Panc1 (cell line): ENCODE data around the gene VAC14. TPM values are rescaled to one million over a fixed set of nuclear protein-coding genes. Genes with fewer than 3 reads are reported as not detected.

Experiments
- ATAC-seq: fragments of 200-7000 bp; cut with Tn5 transposase; 2 replicates; pipeline ENCODE4 v1.9.1; 2020; ENCODE audit warnings: mild to moderate bottlenecking, moderate library complexity
- BruUV-seq: library from RNA; stranded (reverse); fragments of 400-500 nt; replicated peaks from 2 replicates; lab custom pipeline; 2021; lab: Mats Ljungman, UMichigan
- CTCF ChIA-PET: fragments of 300-600 bp; sonication (Branson Sonifier 250); formaldehyde crosslinking; loops from one replicate; lab custom pipeline; 2022; ENCODE audit warnings: antibody characterized with exemption; lab: Charles Lee
- POLR2A ChIA-PET: fragments of 300-600 bp; sonication (Branson Sonifier 250); formaldehyde crosslinking; loops from one replicate; lab custom pipeline; 2022; ENCODE audit warnings: antibody characterized with exemption; lab: Charles Lee
- DNase-seq: peaks from one replicate; pipeline ENCODE4 v3.0.0-alpha.2; 2010; ENCODE audit warnings: low read depth, low spot score
- H3K27ac ChIP-seq: 2 replicates; pipeline ENCODE4 v1.5.1; 2011; ENCODE audit warnings: mild to moderate bottlenecking, low read length, inconsistent platforms
- H3K27me3 ChIP-seq: fragments of 200-500 bp; sonication (Bioruptor generic); 2 replicates; pipeline ENCODE4 v1.6.0; 2014; ENCODE audit warnings: low read length, inconsistent platforms; ENCODE audit not compliant: control insufficient read depth, insufficient read depth
- H3K36me3 ChIP-seq: fragments of 200-500 bp; sonication (Bioruptor generic); 2 replicates; pipeline ENCODE4 v1.5.1; 2014; ENCODE audit warnings: inconsistent platforms, mild to moderate bottlenecking, low read length, moderate library complexity; ENCODE audit not compliant: control insufficient read depth, insufficient read depth
- H3K4me1 ChIP-seq: 2 replicates; pipeline ENCODE4 v1.5.1; 2011; ENCODE audit warnings: inconsistent platforms, mild to moderate bottlenecking, low read length, moderate library complexity; ENCODE audit not compliant: control insufficient read depth, insufficient read depth
- H3K4me3 ChIP-seq, 2 experiments: 2 replicates each; pipeline ENCODE4 v1.5.1; 2011 to 2012; ENCODE audit warnings: low read depth in 2 of 2, low read length in 2 of 2, mild to moderate bottlenecking in 2 of 2, inconsistent platforms in 1 of 2, moderate library complexity in 1 of 2
- H3K9me3 ChIP-seq: fragments of 200-500 bp; sonication (Bioruptor generic); 2 replicates; pipeline ENCODE4 v1.5.1; 2014; ENCODE audit warnings: low read depth, mild to moderate bottlenecking, inconsistent platforms, low read length, moderate library complexity; ENCODE audit not compliant: control insufficient read depth, insufficient read depth
- POLR2AphosphoS5 ChIP-seq: IDR thresholded peaks from 2 replicates; pipeline ENCODE4 v1.6.1; 2012; ENCODE audit warnings: mild to moderate bottlenecking, low read depth, low read length, moderate library complexity
- SIN3A ChIP-seq: IDR thresholded peaks from 2 replicates; pipeline ENCODE4 v1.6.1; 2012; ENCODE audit warnings: low read depth, mild to moderate bottlenecking, low read length, moderate library complexity, borderline replicate concordance; ENCODE audit not compliant: insufficient read depth
- TCF7L2 ChIP-seq: IDR thresholded peaks from 2 replicates; pipeline ENCODE4 v1.6.1; 2011; ENCODE audit warnings: mild to moderate bottlenecking, low read depth, low read length, inconsistent platforms
- in situ Hi-C: cut with HindIII; loops from 2 replicates; pipeline ENCODE4 v1.10.0; 2016; ENCODE audit warnings: low sequenced_read_pairs, low pct_unique_long_range_greater_than_20kb
- intact Hi-C: fragments of 100-400 bp; cut with micrococcal nuclease; formaldehyde crosslinking; loops from one replicate; pipeline ENCODE4 v1.10.0; 2022; ENCODE audit not compliant: unreplicated experiment
- total RNA-seq: library from RNA; stranded (reverse); gene quantifications from one replicate; pipeline ENCODE4 v1.2.1, GENCODE V29; 2021; ENCODE audit not compliant: unreplicated experiment
- TF ChIP-seq, protein P1 (sequence below): fragments of 450-650 bp; IDR thresholded peaks from 2 replicates; pipeline ENCODE4 v1.5.1; 2017; ENCODE audit warnings: mild to moderate bottlenecking
- TF ChIP-seq, protein P2 (sequence below), 2 experiments: IDR thresholded peaks; 2 replicates each; pipeline ENCODE4 v1.6.1; 2011 to 2012; ENCODE audit warnings: low read depth in 2 of 2, control low read depth in 1 of 2, low read length in 1 of 2, mild to moderate bottlenecking in 1 of 2, moderate library complexity in 1 of 2; ENCODE audit not compliant: insufficient read depth in 1 of 2

The VAC14 gene
- total RNA-seq, 1 experiment from 2014 or later: 37.9 TPM

DNA sequence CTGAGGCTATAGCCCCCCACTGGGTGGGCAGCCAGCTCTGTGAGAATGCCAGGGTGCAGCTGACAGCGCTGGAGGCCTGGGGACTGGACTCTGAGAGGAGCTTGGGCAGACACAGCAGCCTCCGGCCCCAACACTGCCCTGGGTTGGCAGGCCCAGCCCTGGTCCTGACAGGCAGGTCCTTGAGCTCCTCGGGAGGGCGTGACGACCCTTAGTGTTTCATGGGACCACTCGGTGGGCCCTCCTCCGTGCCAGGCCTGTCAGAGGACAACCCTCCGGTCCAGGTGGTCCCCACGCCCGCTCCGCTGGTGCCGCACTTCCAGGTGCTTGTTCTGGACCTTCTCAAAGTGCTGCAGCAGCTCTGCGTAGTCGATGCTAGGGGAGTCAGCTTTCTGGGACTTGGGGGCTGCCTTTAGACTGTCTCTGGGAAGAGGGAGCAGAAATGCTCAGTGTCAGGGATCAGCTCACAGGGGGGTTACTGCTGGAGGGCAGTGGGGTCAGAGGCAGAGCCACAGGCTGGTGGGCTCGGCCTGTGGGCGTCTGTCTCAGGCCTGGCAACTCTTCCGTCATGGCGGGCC, 113.2 kb downstream of the VAC14 start:
- BruUV-seq: no TSS peak
- intact Hi-C loops: no loop called here
- H3K9me3 ChIP-seq: no peaks in the 10 kb centered on the region
- ChIA-PET POLR2A (interaction anchor here (0.6 kb wide), 3 partner anchors 83 to 602 kb away, joined by 3 to 4 read pairs (median 3); partner anchors contain the start of gene CMTR2), CTCF (interaction anchor here (0.5 kb wide), 1 partner anchor 85 kb away, joined by 3 read pairs; no protein-coding TSS in a partner anchor)
- in situ Hi-C loops: no loop called here
- TF ChIP-seq, protein P1, sequence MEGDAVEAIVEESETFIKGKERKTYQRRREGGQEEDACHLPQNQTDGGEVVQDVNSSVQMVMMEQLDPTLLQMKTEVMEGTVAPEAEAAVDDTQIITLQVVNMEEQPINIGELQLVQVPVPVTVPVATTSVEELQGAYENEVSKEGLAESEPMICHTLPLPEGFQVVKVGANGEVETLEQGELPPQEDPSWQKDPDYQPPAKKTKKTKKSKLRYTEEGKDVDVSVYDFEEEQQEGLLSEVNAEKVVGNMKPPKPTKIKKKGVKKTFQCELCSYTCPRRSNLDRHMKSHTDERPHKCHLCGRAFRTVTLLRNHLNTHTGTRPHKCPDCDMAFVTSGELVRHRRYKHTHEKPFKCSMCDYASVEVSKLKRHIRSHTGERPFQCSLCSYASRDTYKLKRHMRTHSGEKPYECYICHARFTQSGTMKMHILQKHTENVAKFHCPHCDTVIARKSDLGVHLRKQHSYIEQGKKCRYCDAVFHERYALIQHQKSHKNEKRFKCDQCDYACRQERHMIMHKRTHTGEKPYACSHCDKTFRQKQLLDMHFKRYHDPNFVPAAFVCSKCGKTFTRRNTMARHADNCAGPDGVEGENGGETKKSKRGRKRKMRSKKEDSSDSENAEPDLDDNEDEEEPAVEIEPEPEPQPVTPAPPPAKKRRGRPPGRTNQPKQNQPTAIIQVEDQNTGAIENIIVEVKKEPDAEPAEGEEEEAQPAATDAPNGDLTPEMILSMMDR: no peak
- TF ChIP-seq, protein P2, sequence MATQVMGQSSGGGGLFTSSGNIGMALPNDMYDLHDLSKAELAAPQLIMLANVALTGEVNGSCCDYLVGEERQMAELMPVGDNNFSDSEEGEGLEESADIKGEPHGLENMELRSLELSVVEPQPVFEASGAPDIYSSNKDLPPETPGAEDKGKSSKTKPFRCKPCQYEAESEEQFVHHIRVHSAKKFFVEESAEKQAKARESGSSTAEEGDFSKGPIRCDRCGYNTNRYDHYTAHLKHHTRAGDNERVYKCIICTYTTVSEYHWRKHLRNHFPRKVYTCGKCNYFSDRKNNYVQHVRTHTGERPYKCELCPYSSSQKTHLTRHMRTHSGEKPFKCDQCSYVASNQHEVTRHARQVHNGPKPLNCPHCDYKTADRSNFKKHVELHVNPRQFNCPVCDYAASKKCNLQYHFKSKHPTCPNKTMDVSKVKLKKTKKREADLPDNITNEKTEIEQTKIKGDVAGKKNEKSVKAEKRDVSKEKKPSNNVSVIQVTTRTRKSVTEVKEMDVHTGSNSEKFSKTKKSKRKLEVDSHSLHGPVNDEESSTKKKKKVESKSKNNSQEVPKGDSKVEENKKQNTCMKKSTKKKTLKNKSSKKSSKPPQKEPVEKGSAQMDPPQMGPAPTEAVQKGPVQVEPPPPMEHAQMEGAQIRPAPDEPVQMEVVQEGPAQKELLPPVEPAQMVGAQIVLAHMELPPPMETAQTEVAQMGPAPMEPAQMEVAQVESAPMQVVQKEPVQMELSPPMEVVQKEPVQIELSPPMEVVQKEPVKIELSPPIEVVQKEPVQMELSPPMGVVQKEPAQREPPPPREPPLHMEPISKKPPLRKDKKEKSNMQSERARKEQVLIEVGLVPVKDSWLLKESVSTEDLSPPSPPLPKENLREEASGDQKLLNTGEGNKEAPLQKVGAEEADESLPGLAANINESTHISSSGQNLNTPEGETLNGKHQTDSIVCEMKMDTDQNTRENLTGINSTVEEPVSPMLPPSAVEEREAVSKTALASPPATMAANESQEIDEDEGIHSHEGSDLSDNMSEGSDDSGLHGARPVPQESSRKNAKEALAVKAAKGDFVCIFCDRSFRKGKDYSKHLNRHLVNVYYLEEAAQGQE (IDR thresholded peaks at IDR 0.05; ENCODE audit: insufficient read depth in 1 of 2, low read depth in 2 of 2, low read length in 1 of 2): no peak
- TF ChIP-seq SIN3A (no peak), TCF7L2 (no peak), POLR2AphosphoS5 (no peak)
- ATAC-seq (no peak), DNase-seq (no peak)
- H3K36me3 ChIP-seq: peaks cover 4% of the 10 kb centered on the region; the same call in 1 of the 2 replicates
- peaks cover 40% of the 10 kb centered on the region for H3K4me1 ChIP-seq
- H3K27ac ChIP-seq: peak overlapping the region; percentile 34; the same call in 1 of the 2 replicates
- no peaks in the 10 kb centered on the region for H3K27me3 ChIP-seq
- no peak overlapping the region for H3K4me3 ChIP-seq

DNA sequence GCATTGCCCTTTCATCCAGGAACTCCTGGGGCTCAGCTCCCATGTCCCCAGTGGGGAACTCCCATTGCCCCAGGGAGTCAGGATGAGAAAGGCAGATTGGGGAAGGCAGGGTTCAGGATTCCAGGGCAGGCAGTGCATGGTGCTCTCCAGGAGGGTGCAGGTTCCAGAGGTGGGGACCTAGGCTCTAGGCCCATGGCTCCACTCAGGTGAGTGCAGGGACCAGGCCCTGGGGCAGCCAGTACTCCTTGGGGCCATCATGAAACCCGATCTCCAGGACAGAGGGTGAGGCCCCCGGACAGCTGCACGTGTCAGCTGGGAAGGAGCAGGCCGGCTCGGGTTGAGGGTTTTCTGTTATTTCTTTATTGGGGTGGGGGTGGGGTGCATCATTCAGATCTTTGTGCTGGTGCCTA, 113.9 kb downstream of the VAC14 start:
- in situ Hi-C loops: no loop called here
- Histone ChIP-seq H3K4me3 (no peak overlapping the region), H3K27ac (peak overlapping the region; percentile 51), H3K27me3 (no peaks in the 10 kb centered on the region), H3K9me3 (no peaks in the 10 kb centered on the region), H3K4me1 (peaks cover 42% of the 10 kb centered on the region), H3K36me3 (peaks cover 4% of the 10 kb centered on the region; the same call in 1 of the 2 replicates)
- ATAC-seq (peak; percentile 12), DNase-seq (no peak)
- intact Hi-C loops: no loop called here
- ChIA-PET POLR2A (no interaction called here), CTCF (interaction anchor here (0.7 kb wide), 1 partner anchor 610 kb away, joined by 3 read pairs; no protein-coding TSS in a partner anchor)
- no TSS peak for BruUV-seq
- TF ChIP-seq POLR2AphosphoS5 (no peak), SIN3A (no peak), TCF7L2 (no peak)
- TF ChIP-seq, protein P1: no peak
- TF ChIP-seq, protein P2 (IDR thresholded peaks at IDR 0.05; ENCODE audit: insufficient read depth in 1 of 2, low read depth in 2 of 2, low read length in 1 of 2): no peak
